COLO668 (cell line): ENCODE results near the gene PLEKHG4B.

ENCODE experiments used
- DNase-seq: peaks from one replicate; lab custom pipeline; 2025; ENCODE audit not compliant: unreplicated experiment; lab: John Stamatoyannopoulos, UW

The PLEKHG4B gene

GRCh38 chr5:75331-76320 is 16.3 kb upstream of the PLEKHG4B start:
- DNase-seq, result no peak

GRCh38 chr5:76358-77169 is 15.4 kb upstream of the PLEKHG4B start:
- no peak for DNase-seq

GRCh38 chr5:77170-77501 is 14.8 kb upstream of the PLEKHG4B start:
- DNase-seq, result no peak

GRCh38 chr5:77546-77945 is 14.4 kb upstream of the PLEKHG4B start:
- no peak for DNase-seq

GRCh38 chr5:77957-78804 is 13.8 kb upstream of the PLEKHG4B start:
- DNase-seq, result peak; percentile 34

GRCh38 chr5:78805-79149 is 13.2 kb upstream of the PLEKHG4B start:
- no peak for DNase-seq

GRCh38 chr5:79263-79662 is 12.7 kb upstream of the PLEKHG4B start:
- no peak for DNase-seq

GRCh38 chr5:79821-80220 is 12.1 kb upstream of the PLEKHG4B start:
- no peak for DNase-seq

GRCh38 chr5:81391-82021 is 10.5 kb upstream of the PLEKHG4B start:
- DNase-seq, result no peak

GRCh38 chr5:82097-82496 is 9.9 kb upstream of the PLEKHG4B start:
- DNase-seq, result no peak

GRCh38 chr5:82570-82969 is 9.4 kb upstream of the PLEKHG4B start:
- no peak for DNase-seq

- DNase-seq, result no peak
These were observed 8.9 kb upstream of the PLEKHG4B start for GRCh38 chr5:83029-83428.

- peak; percentile 70 for DNase-seq
These were observed 6.5 kb upstream of the PLEKHG4B start for GRCh38 chr5:85334-85995.

GRCh38 chr5:89337-90286 is 2.4 kb upstream of the PLEKHG4B start:
- DNase-seq, result no peak

GRCh38 chr5:90590-91547 is 1.1 kb upstream of the PLEKHG4B start:
- DNase-seq, result no peak

- no peak for DNase-seq
These were observed 643 bp downstream of the PLEKHG4B start for GRCh38 chr5:92401-93220.
